Measurements from ENCODE around the gene SMYD4. TPM values are rescaled to one million over a fixed set of nuclear protein-coding genes. Genes with fewer than 3 reads are reported as not detected.
A peak's percentile ranks its signal among the peaks of the same experiment; 100 is the strongest.

SMYD4 gene
- total and polyA plus RNA-seq, 2 donors (not counting 1 experiment from before 2014, with no cell fraction given): 11.9 to 37.5 TPM

GRCh38 chr17:1830288-1830687, 586 bp upstream of the SMYD4 start:
- Histone ChIP-seq H3K9ac (ENCODE audit: low read length) (peak overlapping the region; percentile 85), H3K4me3 (ENCODE audit: control extremely low read depth in 1 of 5, extremely low read depth in 1 of 5, insufficient read depth in 1 of 5, low read depth in 2 of 5, low read length in 4 of 5) (peak overlapping the region; percentile 60 to 87 (median 76)), H3K79me2 (ENCODE audit: control insufficient read depth, insufficient read depth, low read length) (peaks cover 62% of the 10 kb centered on the region), H3K4me2 (replicated peaks; ENCODE audit: low read depth, low read length, poor library complexity, severe bottlenecking) (peak overlapping the region; percentile 90), H3K27ac (ENCODE audit: low read length in 2 of 2) (peak overlapping the region; percentile 47 to 74), H3K36me3 (replicated peaks in 1 of 2; ENCODE audit: control extremely low read depth in 1 of 2, control insufficient read depth in 1 of 2, extremely low read depth in 1 of 2, insufficient read depth in 2 of 2, low read length in 1 of 2) (peaks cover 0 to 18% of the 10 kb centered on the region in 2 experiments), H3K4me1 (ENCODE audit: control insufficient read depth in 2 of 2, insufficient read depth in 2 of 2, low read length in 2 of 2) (peaks cover 13 to 35% of the 10 kb centered on the region in 2 donors), H3K27me3 (replicated peaks in 1 of 4; ENCODE audit: control extremely low read depth in 1 of 4, control insufficient read depth in 3 of 4, insufficient read depth in 4 of 4, low read length in 3 of 4) (no peaks in the 10 kb centered on the region), H4K20me1 (ENCODE audit: control insufficient read depth, insufficient read depth, low read length, poor library complexity, severe bottlenecking) (peaks cover 20% of the 10 kb centered on the region), H2AFZ (ENCODE audit: insufficient read depth, low read depth, low read length, poor library complexity, severe bottlenecking) (peak overlapping the region; percentile 88), H3K9me3 (ENCODE audit: control extremely low read depth in 1 of 3, control insufficient read depth in 2 of 3, insufficient read depth in 1 of 3, low read length in 2 of 3) (no peaks in the 10 kb centered on the region)
- Mint-ChIP-seq H3K4me3 (peak overlapping the region; percentile 94), H3K4me1 (peaks cover 48% of the 10 kb centered on the region), H3K27me3 (no peaks in the 10 kb centered on the region), H3K27ac (peak overlapping the region; percentile 89), H3K9me3 (ENCODE audit: insufficient read depth) (no peaks in the 10 kb centered on the region)
- ChIA-PET CTCF (interaction anchor here (1.1 to 2.9 kb wide), 4 partner anchors 35 to 114 kb away, joined by 4 to 7 read pairs (median 5); no protein-coding TSS in a partner anchor), POLR2A (interaction anchor here (0.9 to 1.2 kb wide), 3 partner anchors 76 to 146 kb away, joined by 3 to 7 read pairs (median 4); no protein-coding TSS in a partner anchor)
- ATAC-seq (ENCODE audit: low read depth): peak; percentile 1
- intact Hi-C loops (cut with micrococcal nuclease): loop anchor here (1.0 kb wide), 1 partner anchor 106 kb away; the partner anchor contains the start of gene WDR81
- no peak for TF ChIP-seq EZH2 (IDR thresholded peaks at IDR 0.05; ENCODE audit: borderline replicate concordance, insufficient read depth, low read depth, low read length, poor library complexity, severe bottlenecking)
- TF ChIP-seq, protein P1, sequence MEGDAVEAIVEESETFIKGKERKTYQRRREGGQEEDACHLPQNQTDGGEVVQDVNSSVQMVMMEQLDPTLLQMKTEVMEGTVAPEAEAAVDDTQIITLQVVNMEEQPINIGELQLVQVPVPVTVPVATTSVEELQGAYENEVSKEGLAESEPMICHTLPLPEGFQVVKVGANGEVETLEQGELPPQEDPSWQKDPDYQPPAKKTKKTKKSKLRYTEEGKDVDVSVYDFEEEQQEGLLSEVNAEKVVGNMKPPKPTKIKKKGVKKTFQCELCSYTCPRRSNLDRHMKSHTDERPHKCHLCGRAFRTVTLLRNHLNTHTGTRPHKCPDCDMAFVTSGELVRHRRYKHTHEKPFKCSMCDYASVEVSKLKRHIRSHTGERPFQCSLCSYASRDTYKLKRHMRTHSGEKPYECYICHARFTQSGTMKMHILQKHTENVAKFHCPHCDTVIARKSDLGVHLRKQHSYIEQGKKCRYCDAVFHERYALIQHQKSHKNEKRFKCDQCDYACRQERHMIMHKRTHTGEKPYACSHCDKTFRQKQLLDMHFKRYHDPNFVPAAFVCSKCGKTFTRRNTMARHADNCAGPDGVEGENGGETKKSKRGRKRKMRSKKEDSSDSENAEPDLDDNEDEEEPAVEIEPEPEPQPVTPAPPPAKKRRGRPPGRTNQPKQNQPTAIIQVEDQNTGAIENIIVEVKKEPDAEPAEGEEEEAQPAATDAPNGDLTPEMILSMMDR (IDR thresholded peaks at IDR 0.05): no peak
- no peak for DNase-seq
- 0% methylated on average over 11 of the region's 11 CpGs for WGBS (ENCODE audit: insufficient coverage)

DNA sequence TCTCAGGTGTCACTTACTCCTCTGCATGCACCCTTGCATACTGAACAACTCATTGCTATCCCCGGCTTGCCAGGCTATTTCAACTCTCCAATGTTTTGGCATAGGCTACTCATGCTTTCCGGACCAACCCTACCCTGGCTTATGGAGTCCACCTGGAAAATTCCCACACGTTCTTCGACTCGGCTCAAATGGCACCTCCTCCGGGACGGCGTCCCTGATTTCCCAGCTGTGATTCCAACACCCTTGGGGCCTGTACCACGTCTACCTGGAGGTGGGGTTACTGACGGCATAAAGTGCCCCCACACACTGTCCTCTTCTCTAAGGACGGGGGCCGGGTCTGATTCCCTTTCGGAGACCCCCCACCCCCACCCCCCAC, 498 bp downstream of the SMYD4 start:
- H3K27me3 Mint-ChIP-seq: no peaks in the 10 kb centered on the region
- WGBS (ENCODE audit: insufficient coverage): 0% methylated on average over 13 of the region's 13 CpGs
- intact Hi-C loops (cut with micrococcal nuclease): loop anchor here (1.0 to 2.0 kb wide), 3 partner anchors 46 to 145 kb away; partner anchors contain the start of gene PRPF8
- Histone ChIP-seq H3K9me3 (ENCODE audit: control extremely low read depth in 1 of 3, control insufficient read depth in 2 of 3, insufficient read depth in 1 of 3, low read length in 2 of 3) (no peaks in the 10 kb centered on the region), H3K4me1 (ENCODE audit: control insufficient read depth in 2 of 2, insufficient read depth in 2 of 2, low read length in 2 of 2) (peaks cover 13 to 29% of the 10 kb centered on the region in 2 donors), H3K27me3 (replicated peaks in 1 of 4; ENCODE audit: control extremely low read depth in 1 of 4, control insufficient read depth in 3 of 4, insufficient read depth in 4 of 4, low read length in 3 of 4) (no peaks in the 10 kb centered on the region), H4K20me1 (ENCODE audit: control insufficient read depth, insufficient read depth, low read length, poor library complexity, severe bottlenecking) (peaks cover 20% of the 10 kb centered on the region), H3K27ac (ENCODE audit: low read length in 2 of 2) (peak overlapping the region; percentile 60 to 74), H3K4me3 (ENCODE audit: control extremely low read depth in 1 of 5, extremely low read depth in 1 of 5, insufficient read depth in 1 of 5, low read depth in 2 of 5, low read length in 4 of 5) (peak overlapping the region; percentile 64 to 87 (median 76)), H3K4me2 (replicated peaks; ENCODE audit: low read depth, low read length, poor library complexity, severe bottlenecking) (peak overlapping the region; percentile 90), H3K79me2 (ENCODE audit: control insufficient read depth, insufficient read depth, low read length) (peaks cover 55% of the 10 kb centered on the region), H2AFZ (ENCODE audit: insufficient read depth, low read depth, low read length, poor library complexity, severe bottlenecking) (peak overlapping the region; percentile 88), H3K9ac (ENCODE audit: low read length) (peak overlapping the region; percentile 85), H3K36me3 (replicated peaks in 1 of 2; ENCODE audit: control extremely low read depth in 1 of 2, control insufficient read depth in 1 of 2, extremely low read depth in 1 of 2, insufficient read depth in 2 of 2, low read length in 1 of 2) (peaks cover 0 to 25% of the 10 kb centered on the region in 2 experiments)
- ChIA-PET CTCF (interaction anchor here (0.5 to 2.9 kb wide), 6 partner anchors 36 to 464 kb away, joined by 3 to 7 read pairs (median 4); no protein-coding TSS in a partner anchor), POLR2A (interaction anchor here (0.6 to 1.2 kb wide), 6 partner anchors 13 to 160 kb away, joined by 3 to 6 read pairs (median 4); partner anchors contain the start of gene SERPINF1)
- H3K4me1 Mint-ChIP-seq: peaks cover 40% of the 10 kb centered on the region
- TF ChIP-seq, protein P1 (IDR thresholded peaks at IDR 0.05): no peak
- TF ChIP-seq EZH2 (IDR thresholded peaks at IDR 0.05; ENCODE audit: borderline replicate concordance, insufficient read depth, low read depth, low read length, poor library complexity, severe bottlenecking): no peak
- H3K27ac Mint-ChIP-seq: peak overlapping the region; percentile 89
- ATAC-seq (ENCODE audit: low read depth) (no peak), DNase-seq (no peak)
- H3K9me3 Mint-ChIP-seq (ENCODE audit: insufficient read depth): no peaks in the 10 kb centered on the region
- peak overlapping the region; percentile 94 for H3K4me3 Mint-ChIP-seq

Measured in B cell (primary cell).